Endothelial cell of umbilical vein (primary cell): Measurements from ENCODE around the gene C2orf81.

ENCODE experiments used
- CTCF ChIP-seq, 2 donors: IDR thresholded peaks; 1 replicate in 1 of 2; 2 replicates in 1 of 2; pipeline ENCODE4 v1.5.1; 2011; ENCODE audit warnings: low read length in 2 of 2, mild to moderate bottlenecking in 2 of 2, moderate library complexity in 2 of 2, control low read depth in 1 of 2, inconsistent platforms in 1 of 2, low read depth in 1 of 2; ENCODE audit not compliant: insufficient read depth in 1 of 2; ENCODE audit errors: extremely low read depth in 1 of 2
- EZH2 ChIP-seq: IDR thresholded peaks from 2 replicates; pipeline ENCODE4 v1.6.1; 2012; ENCODE audit warnings: borderline replicate concordance, low read depth, mild to moderate bottlenecking, moderate library complexity, low read length, inconsistent platforms; ENCODE audit not compliant: severe bottlenecking
- MAX ChIP-seq: IDR thresholded peaks from 2 replicates; pipeline ENCODE4 v1.6.1; 2011; ENCODE audit not compliant: insufficient read depth, insufficient read length
- MYC ChIP-seq: IDR thresholded peaks from one replicate; pipeline ENCODE4 v1.6.1; 2011; ENCODE audit warnings: mild to moderate bottlenecking, low read depth, low read length
- POLR2A ChIP-seq: IDR thresholded peaks from 2 replicates; pipeline ENCODE4 v1.6.1; 2012; ENCODE audit warnings: low read depth, mild to moderate bottlenecking, control low read depth, low read length
- POLR2AphosphoS5 ChIP-seq: IDR thresholded peaks from 2 replicates; pipeline ENCODE4 v1.6.1; 2012; ENCODE audit warnings: low read depth, mild to moderate bottlenecking, control low read depth, low read length, moderate library complexity; ENCODE audit not compliant: insufficient read depth

GRCh38 chr2:74436848-74437695, 15.7 kb upstream of the C2orf81 start:
- no peak for TF ChIP-seq POLR2AphosphoS5
- no peak for TF ChIP-seq CTCF (IDR thresholded peaks at IDR 0.05; ENCODE audit: extremely low read depth in 1 of 2, insufficient read depth in 1 of 2, low read depth in 1 of 2, low read length in 2 of 2)
- TF ChIP-seq POLR2A: no peak
- no peak for TF ChIP-seq MYC
- TF ChIP-seq EZH2: no peak
- no peak for TF ChIP-seq MAX
